Measurements from ENCODE around the gene PTGER4.
A peak's percentile ranks its signal among the peaks of the same experiment; 100 is the strongest.

Gene PTGER4

GRCh38 chr5:40672425-40672824 lies 7.3 kb upstream of the PTGER4 start:
- no peak for FAIRE-seq

GRCh38 chr5:40674661-40675235 lies 5.0 kb upstream of the PTGER4 start:
- FAIRE-seq, result no peak

GRCh38 chr5:40675396-40676133 lies 4.2 kb upstream of the PTGER4 start:
- FAIRE-seq, result no peak

- FAIRE-seq, result no peak
Measured at GRCh38 chr5:40676613-40677343, 2.9 kb upstream of the PTGER4 start.

- FAIRE-seq, result no peak
Measured at GRCh38 chr5:40677456-40677855, 2.3 kb upstream of the PTGER4 start.

GRCh38 chr5:40678026-40678425 lies 1.7 kb upstream of the PTGER4 start:
- no peak for FAIRE-seq

- no peak for FAIRE-seq
Measured at GRCh38 chr5:40678460-40679147, 1.1 kb upstream of the PTGER4 start.

- FAIRE-seq, result no peak
Measured at GRCh38 chr5:40679148-40679912, 385 bp upstream of the PTGER4 start.

- FAIRE-seq, result no peak
Measured at GRCh38 chr5:40680741-40681362, 1.1 kb downstream of the PTGER4 start.

- FAIRE-seq, result no peak
Measured at GRCh38 chr5:40681363-40682153, 1.8 kb downstream of the PTGER4 start.

- FAIRE-seq, result no peak
Measured at GRCh38 chr5:40682154-40683017, 2.7 kb downstream of the PTGER4 start.

- no peak for FAIRE-seq
Measured at GRCh38 chr5:40683305-40683704, 3.6 kb downstream of the PTGER4 start.

GRCh38 chr5:40685193-40685592 lies 5.5 kb downstream of the PTGER4 start:
- FAIRE-seq, result no peak

- FAIRE-seq, result no peak
Measured at GRCh38 chr5:40685976-40686486, 6.3 kb downstream of the PTGER4 start.

GRCh38 chr5:40687321-40687720 lies 7.6 kb downstream of the PTGER4 start:
- FAIRE-seq, result no peak

- FAIRE-seq, result peak; percentile 90
Measured at GRCh38 chr5:40688127-40688761, 8.5 kb downstream of the PTGER4 start.

- no peak for FAIRE-seq
Measured at GRCh38 chr5:40688996-40689395, 9.3 kb downstream of the PTGER4 start.

GRCh38 chr5:40689438-40689837 lies 9.7 kb downstream of the PTGER4 start:
- FAIRE-seq, result no peak

GRCh38 chr5:40690267-40690666 lies 10.6 kb downstream of the PTGER4 start:
- no peak for FAIRE-seq

- FAIRE-seq, result no peak
Measured at GRCh38 chr5:40691894-40692293, 12.2 kb downstream of the PTGER4 start.
